IPS DF 6.9 (cell line): ENCODE measurements around the gene AMPH.
"Not testable (repeated sequence)": the region's sequence is repeated elsewhere in the genome, so short reads cannot be mapped to it uniquely, and the experiment has no call there.

ENCODE experiments used
- DNase-seq: peaks from one replicate; pipeline ENCODE4 v3.0.0-alpha.2; 2013; ENCODE audit warnings: low read depth, low spot score
- H3K27ac ChIP-seq: one replicate; pipeline ENCODE4 v1.5.1; 2013; ENCODE audit warnings: low read length, control low read depth
- H3K27me3 ChIP-seq: 2 replicates; pipeline ENCODE4 v1.6.1; 2013; ENCODE audit warnings: mild to moderate bottlenecking, low read length; ENCODE audit not compliant: control insufficient read depth, insufficient read depth
- H3K36me3 ChIP-seq: 2 replicates; pipeline ENCODE4 v1.6.1; 2013; ENCODE audit warnings: low read length; ENCODE audit not compliant: control insufficient read depth, insufficient read depth
- H3K4me1 ChIP-seq: 2 replicates; pipeline ENCODE4 v1.6.1; 2013; ENCODE audit warnings: low read length; ENCODE audit not compliant: control insufficient read depth, insufficient read depth
- H3K4me3 ChIP-seq: 2 replicates; pipeline ENCODE4 v1.5.1; 2013; ENCODE audit warnings: mild to moderate bottlenecking, low read length
- H3K9me3 ChIP-seq: 2 replicates; pipeline ENCODE4 v1.6.1; 2013; ENCODE audit warnings: low read length, inconsistent platforms; ENCODE audit not compliant: control insufficient read depth, insufficient read depth
- WGBS: extraction: QIAGEN DNeasy Blood & Tissue Kit; methylation state at CpG from one replicate; pipeline ENCODE4 v1.1.7; 2013; ENCODE audit warnings: mixed read lengths, missing lambda C conversion rate; ENCODE audit not compliant: insufficient read length, insufficient coverage; 5-methylcytosine and 5-hydroxymethylcytosine counted together

The AMPH gene

GRCh38 chr7:38359071-38359601, 272.0 kb downstream of the AMPH start:
- H3K27me3 ChIP-seq, H3K4me3 ChIP-seq, H3K9me3 ChIP-seq, DNase-seq, H3K4me1 ChIP-seq, H3K27ac ChIP-seq, H3K36me3 ChIP-seq: not testable (repeated sequence)
- WGBS: no CpG with 5 or more reads among the region's 5 CpGs

DNA sequence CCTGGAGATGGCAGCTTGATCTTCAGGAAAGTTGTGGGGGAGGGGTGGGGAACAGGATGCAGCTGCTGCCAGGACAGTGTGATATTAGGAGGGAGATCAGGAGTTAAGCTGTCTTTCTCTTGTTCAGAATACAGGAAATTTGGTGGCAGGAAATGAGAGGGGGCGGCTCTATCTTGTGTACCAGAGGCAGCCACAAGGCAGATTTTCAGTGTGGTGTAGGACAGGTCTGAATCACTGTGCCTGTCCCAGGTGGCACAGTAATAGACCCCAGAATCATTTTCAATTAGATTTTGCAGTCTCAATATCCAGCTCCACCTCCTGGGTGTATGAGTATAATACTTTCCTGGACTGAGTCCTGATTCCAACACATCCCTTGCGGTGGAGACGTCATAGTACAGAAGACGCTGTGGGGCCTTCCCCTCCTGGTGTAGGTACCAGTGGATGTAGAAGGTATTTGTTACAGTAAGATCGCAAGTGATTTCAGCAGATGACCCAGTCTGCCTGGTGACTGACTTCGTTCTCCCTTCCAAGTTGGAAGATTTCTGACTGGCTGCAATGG, 272.8 kb downstream of the AMPH start:
- no CpG with 5 or more reads among the region's 6 CpGs for WGBS

DNA sequence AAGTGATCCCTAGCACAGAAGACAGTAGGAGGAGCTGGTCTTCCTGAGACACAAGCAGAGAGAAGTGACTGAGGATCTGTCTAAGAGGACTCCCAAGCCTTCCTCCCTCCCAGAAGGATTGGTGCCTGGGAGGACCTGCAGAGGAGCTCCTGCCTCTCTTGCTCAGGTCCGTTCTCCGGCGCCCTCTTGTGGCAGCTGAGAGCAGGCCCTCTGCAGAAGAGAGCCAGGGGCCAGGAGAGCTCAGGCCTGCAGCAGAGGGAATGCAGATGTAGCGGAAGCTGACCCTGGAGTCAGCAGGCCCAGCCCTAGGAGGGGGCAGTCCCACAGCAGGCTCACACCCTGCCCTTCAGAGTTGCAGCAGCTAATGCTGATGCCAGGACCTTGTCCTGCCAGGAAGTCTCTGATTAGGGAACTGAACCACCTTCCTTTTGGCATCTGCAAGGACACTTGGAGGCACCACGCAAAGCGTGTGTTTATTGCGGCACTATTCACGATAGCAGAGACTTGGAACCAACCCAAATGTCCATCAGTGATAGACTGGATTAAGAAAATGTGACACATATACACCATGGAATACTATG, 276.8 kb downstream of the AMPH start:
- not testable (repeated sequence) for H3K9me3 ChIP-seq, H3K27ac ChIP-seq, H3K4me3 ChIP-seq, DNase-seq, H3K27me3 ChIP-seq, H3K4me1 ChIP-seq, H3K36me3 ChIP-seq
- no CpG with 5 or more reads among the region's 8 CpGs for WGBS

More for the DNA sequence above, 272.8 kb downstream of the AMPH start:
- not testable (repeated sequence) for DNase-seq, H3K27ac ChIP-seq, H3K4me3 ChIP-seq, H3K27me3 ChIP-seq, H3K4me1 ChIP-seq, H3K9me3 ChIP-seq, H3K36me3 ChIP-seq

DNA sequence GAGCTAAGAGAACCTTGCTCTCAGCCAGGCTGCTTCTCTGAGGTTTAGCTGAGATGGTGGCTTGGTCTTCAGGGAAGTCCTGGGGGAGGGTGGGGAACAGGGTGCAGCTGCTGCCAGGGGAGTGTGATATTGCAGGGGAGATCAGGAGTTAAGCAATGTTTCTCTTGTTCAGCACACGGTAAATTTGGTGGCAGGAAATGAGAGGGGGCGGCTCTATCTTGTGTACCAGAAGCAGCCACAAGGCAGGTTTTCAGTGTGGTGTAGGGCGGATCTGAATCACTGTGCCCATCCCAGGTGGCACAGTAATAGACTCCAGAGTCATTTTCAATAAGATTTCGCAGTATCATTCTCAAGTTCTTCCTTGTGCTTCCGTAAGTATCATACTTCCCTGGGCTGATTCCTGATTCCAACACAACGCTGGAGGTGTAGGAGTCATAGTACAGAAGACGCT, 277.7 kb downstream of the AMPH start:
- H3K27ac ChIP-seq, DNase-seq, H3K27me3 ChIP-seq, H3K9me3 ChIP-seq, H3K4me1 ChIP-seq, H3K4me3 ChIP-seq, H3K36me3 ChIP-seq: not testable (repeated sequence)
- WGBS: no CpG with 5 or more reads among the region's 7 CpGs

- no peaks in the 10 kb centered on the region for H3K27me3 ChIP-seq
- H3K36me3 ChIP-seq: no peaks in the 10 kb centered on the region
- H3K4me3 ChIP-seq: no peak overlapping the region
- no peak for DNase-seq
- no peak overlapping the region for H3K27ac ChIP-seq
- no peaks in the 10 kb centered on the region for H3K9me3 ChIP-seq
- WGBS: no CpG with 5 or more reads among the region's 4 CpGs
- H3K4me1 ChIP-seq: no peaks in the 10 kb centered on the region
Observed at GRCh38 chr7:38351601-38352000, 279.6 kb downstream of the AMPH start.

DNA sequence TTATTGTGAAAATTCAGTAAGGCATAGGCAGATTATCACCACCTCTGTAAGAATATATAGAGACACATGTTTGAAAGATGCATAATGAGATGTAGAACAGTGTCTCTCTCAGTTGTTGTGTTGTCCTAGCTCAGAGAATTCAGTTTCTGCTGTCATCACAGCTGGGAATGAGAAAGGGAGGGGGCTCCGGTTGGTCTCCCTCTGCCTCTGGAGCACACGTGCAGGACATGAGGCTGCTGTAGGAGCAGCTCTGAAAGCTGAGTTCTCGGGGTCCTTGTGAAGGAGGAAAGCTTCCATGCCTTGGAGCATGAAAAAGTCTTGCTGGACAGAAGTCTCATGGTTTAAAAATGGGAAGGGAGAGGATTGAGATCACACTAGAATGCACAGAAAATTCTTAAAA, 280.4 kb downstream of the AMPH start:
- H3K4me1 ChIP-seq, DNase-seq, H3K36me3 ChIP-seq, H3K9me3 ChIP-seq, H3K4me3 ChIP-seq, H3K27me3 ChIP-seq, H3K27ac ChIP-seq: not testable (repeated sequence)
- no CpG with 5 or more reads among the region's 3 CpGs for WGBS

DNA sequence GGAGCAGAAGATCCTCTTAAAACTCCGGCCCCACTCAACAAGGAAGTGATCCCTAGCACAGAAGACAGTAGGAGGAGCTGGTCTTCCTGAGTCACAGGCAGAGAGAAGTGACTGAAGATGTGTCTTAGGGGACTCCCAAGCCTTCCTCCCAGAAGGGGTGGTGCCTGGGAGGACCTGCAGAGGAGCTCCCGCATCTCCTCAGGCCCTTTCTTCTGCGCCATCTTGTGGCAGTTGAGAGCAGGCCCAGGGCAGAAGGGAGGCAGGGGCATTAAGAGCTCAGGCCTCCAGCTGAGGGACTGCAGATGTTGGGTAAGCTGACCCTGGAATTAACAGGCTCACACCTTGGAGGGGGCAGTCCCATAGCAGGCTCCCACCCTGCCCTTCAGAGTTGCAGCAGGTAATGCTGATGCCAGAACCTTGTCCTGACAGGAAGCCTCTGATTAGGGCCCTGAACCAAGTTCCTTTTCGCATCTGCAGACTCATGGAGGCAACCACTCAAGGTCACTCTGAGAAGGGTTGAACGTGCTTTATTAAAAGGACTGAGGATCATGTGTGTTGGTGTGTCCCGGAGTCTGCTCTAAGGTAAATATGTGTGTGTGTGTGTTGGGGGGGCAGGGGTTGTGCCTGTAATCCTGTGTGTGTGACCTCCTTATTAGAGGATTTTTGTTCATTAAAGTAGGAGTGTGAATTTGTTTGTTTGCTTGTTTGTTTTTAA, 281.1 kb downstream of the AMPH start:
- H3K27me3 ChIP-seq, H3K9me3 ChIP-seq, H3K4me1 ChIP-seq, H3K36me3 ChIP-seq, H3K4me3 ChIP-seq, H3K27ac ChIP-seq, DNase-seq: not testable (repeated sequence)
- no CpG with 5 or more reads among the region's 6 CpGs for WGBS

DNA sequence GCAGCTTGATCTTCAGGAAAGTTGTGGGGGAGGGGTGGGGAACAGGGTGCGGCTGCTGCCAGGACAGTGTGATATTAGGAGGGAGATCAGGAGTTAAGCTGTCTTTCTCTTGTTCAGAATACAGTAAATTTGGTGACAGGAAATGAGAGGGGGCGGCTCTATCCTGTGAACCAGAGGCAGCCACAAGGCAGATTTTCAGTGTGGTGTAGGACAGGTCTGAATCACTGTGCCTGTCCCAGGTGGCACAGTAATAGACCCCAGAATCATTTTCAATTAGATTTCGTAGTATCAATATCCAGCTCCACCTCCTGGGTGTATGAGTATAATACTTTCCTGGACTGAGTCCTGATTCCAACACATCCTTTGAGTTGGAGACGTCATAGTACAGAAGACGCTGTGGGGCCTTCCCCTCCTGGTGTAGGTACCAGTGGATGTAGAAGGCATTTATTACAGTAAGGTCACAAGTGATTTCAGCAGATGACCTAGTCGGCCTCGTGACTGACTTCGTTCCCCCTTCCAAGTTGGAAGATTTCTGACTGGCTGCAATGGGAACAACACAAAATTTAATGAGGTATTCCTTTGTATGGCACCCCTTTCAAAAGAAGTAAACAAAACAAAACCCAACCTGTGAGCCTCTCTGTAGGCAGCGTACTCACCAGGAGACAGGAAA, 281.9 kb downstream of the AMPH start:
- H3K27ac ChIP-seq, H3K27me3 ChIP-seq, H3K36me3 ChIP-seq, H3K4me3 ChIP-seq, DNase-seq, H3K9me3 ChIP-seq, H3K4me1 ChIP-seq: not testable (repeated sequence)
- no CpG with 5 or more reads among the region's 9 CpGs for WGBS

DNA sequence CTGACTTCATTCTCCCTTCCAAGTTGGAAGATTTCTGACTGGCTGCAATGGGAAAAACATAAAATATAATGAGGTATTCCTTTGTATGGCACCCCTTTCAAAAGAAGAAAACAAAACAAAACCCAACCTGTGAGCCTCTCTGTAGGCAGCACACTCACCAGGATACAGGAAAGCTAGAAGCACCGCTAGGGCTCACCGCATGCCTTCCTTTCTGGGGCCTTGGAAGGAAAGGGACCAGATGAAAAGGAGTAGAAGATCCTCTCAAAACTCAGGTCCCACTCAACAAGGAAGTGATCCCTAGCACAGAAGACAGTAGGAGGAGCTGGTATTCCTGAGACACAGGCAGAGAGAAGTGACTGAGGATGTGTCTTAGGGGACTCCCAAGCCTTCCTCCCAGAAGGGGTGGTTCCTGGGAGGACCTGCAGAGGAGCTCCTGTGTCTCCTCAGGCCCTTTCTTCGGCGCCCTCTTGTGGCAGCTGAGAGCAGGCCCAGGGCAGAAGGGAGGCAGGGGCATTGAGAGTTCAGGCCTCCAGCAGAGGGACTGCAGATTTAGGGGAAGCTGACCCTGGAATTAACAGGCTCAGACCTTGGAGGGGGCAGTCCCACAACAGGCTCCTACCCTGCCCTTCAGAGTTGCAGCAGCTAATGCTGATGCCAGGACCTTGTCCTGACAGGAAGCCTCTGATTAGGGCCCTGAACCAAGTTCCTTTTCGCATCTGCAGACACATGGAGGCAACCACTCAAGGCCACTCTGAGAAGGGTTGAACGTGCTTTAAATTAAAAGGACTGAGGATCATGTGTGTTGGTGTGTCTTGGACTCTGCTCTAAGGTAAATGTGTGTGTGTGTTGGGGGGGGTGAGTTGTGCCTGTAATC, 285.6 kb downstream of the AMPH start:
- WGBS: no CpG with 5 or more reads among the region's 6 CpGs
- not testable (repeated sequence) for H3K27me3 ChIP-seq, DNase-seq, H3K27ac ChIP-seq, H3K4me3 ChIP-seq, H3K4me1 ChIP-seq, H3K36me3 ChIP-seq, H3K9me3 ChIP-seq

GRCh38 chr7:38344741-38345140, 286.4 kb downstream of the AMPH start:
- H3K4me3 ChIP-seq, DNase-seq, H3K27me3 ChIP-seq, H3K4me1 ChIP-seq, H3K36me3 ChIP-seq, H3K27ac ChIP-seq, H3K9me3 ChIP-seq: not testable (repeated sequence)
- no CpG with 5 or more reads among the region's 3 CpGs for WGBS
